Activated T-cell treated with anti-CD3 and anti-CD28 coated beads, Interleukin-2, amount 50 U/mL, for 72 hours (primary cell): Measurements from ENCODE around the gene HDDC2. TPM values are rescaled to one million over a fixed set of nuclear protein-coding genes. Genes with fewer than 3 reads are reported as not detected.

Source experiments
- ATAC-seq, 2 donors: fragments of 150-1000 bp; cut with Tn5 transposase; replicated peaks in 1 of 2; 2 replicates each; pipeline ENCODE4 v1.10.0; 2021; ENCODE audit warnings: moderate library complexity in 2 of 2, mild to moderate bottlenecking in 1 of 2
- DNase-seq, 2 donors: peaks; one replicate each; pipeline ENCODE4 v3.0.0; 2021 to 2022; ENCODE audit warnings: mixed read lengths in 1 of 2
- H3K27ac Mint-ChIP-seq: one replicate; pipeline ENCODE4 v1.8.0; 2022; ENCODE audit warnings: mild to moderate bottlenecking, moderate library complexity, mixed read lengths
- H3K27me3 Mint-ChIP-seq: one replicate; pipeline ENCODE4 v1.8.0; 2022; ENCODE audit warnings: low read depth, mixed read lengths
- H3K36me3 Mint-ChIP-seq, 2 donors: one replicate each; pipeline ENCODE4 v1.8.0; 2022; ENCODE audit warnings: mixed read lengths in 2 of 2, mild to moderate bottlenecking in 1 of 2; ENCODE audit not compliant: insufficient read depth in 2 of 2
- H3K4me1 Mint-ChIP-seq: one replicate; pipeline ENCODE4 v1.8.0; 2022; ENCODE audit warnings: low read depth, mixed read lengths
- H3K4me3 Mint-ChIP-seq, 2 donors: one replicate each; pipeline ENCODE4 v1.8.0; 2022; ENCODE audit warnings: mild to moderate bottlenecking in 2 of 2, mixed read lengths in 2 of 2, moderate library complexity in 2 of 2
- H3K9me3 Mint-ChIP-seq, 2 donors: one replicate each; pipeline ENCODE4 v1.8.0; 2022; ENCODE audit warnings: mixed read lengths in 2 of 2
- total RNA-seq, 2 donors: library from RNA; stranded (reverse); gene quantifications; one replicate each; pipeline ENCODE4 v1.2.3, GENCODE V29; 2022

The HDDC2 gene
- total RNA-seq, 2 donors from 2014 or later: 68.8 to 92.4 TPM

- Mint-ChIP-seq H3K4me3 (no peak overlapping the region), H3K4me1 (no peaks in the 10 kb centered on the region), H3K36me3 (no peaks in the 10 kb centered on the region), H3K9me3 (no peaks in the 10 kb centered on the region), H3K27ac (no peak overlapping the region), H3K27me3 (peaks cover 7% of the 10 kb centered on the region)
- no peak for ATAC-seq
- no peak for DNase-seq
Measured at GRCh38 chr6:125316621-125317020, 14.9 kb upstream of the HDDC2 start.

- H3K4me1 Mint-ChIP-seq: no peaks in the 10 kb centered on the region
- ATAC-seq (no peak), DNase-seq (no peak)
- H3K27me3 Mint-ChIP-seq: peaks cover 8% of the 10 kb centered on the region
- no peaks in the 10 kb centered on the region for H3K9me3 Mint-ChIP-seq
- no peak overlapping the region for H3K27ac Mint-ChIP-seq
- no peak overlapping the region for H3K4me3 Mint-ChIP-seq
- no peaks in the 10 kb centered on the region for H3K36me3 Mint-ChIP-seq
Measured at GRCh38 chr6:125315548-125315947, 13.8 kb upstream of the HDDC2 start.

- no peaks in the 10 kb centered on the region for H3K9me3 Mint-ChIP-seq
- no peak overlapping the region for H3K27ac Mint-ChIP-seq
- DNase-seq (peak; percentile 42), ATAC-seq (peak; percentile 60 to 67)
- no peak overlapping the region for H3K4me3 Mint-ChIP-seq
- peaks cover 15% of the 10 kb centered on the region for H3K27me3 Mint-ChIP-seq
- H3K36me3 Mint-ChIP-seq: no peaks in the 10 kb centered on the region
- H3K4me1 Mint-ChIP-seq: peaks cover under 1% of the 10 kb centered on the region
Measured at GRCh38 chr6:125314009-125314581, 12.3 kb upstream of the HDDC2 start.

- Mint-ChIP-seq H3K4me3 (no peak overlapping the region), H3K27me3 (peaks cover 19% of the 10 kb centered on the region), H3K4me1 (peaks cover 12% of the 10 kb centered on the region), H3K36me3 (no peaks in the 10 kb centered on the region), H3K9me3 (no peaks in the 10 kb centered on the region), H3K27ac (no peak overlapping the region)
- DNase-seq (no peak), ATAC-seq (no peak)
Measured at GRCh38 chr6:125312950-125313349, 11.2 kb upstream of the HDDC2 start.

- no peak for ATAC-seq
- Mint-ChIP-seq H3K4me3 (no peak overlapping the region), H3K27ac (no peak overlapping the region), H3K36me3 (no peaks in the 10 kb centered on the region), H3K27me3 (peaks cover 19% of the 10 kb centered on the region), H3K9me3 (no peaks in the 10 kb centered on the region), H3K4me1 (peaks cover 16% of the 10 kb centered on the region)
- no peak for DNase-seq
Measured at GRCh38 chr6:125312478-125312877, 10.7 kb upstream of the HDDC2 start.

- peaks cover 19% of the 10 kb centered on the region for H3K4me1 Mint-ChIP-seq
- no peak for DNase-seq
Measured at GRCh38 chr6:125310994-125311649, 9.4 kb upstream of the HDDC2 start.

GRCh38 chr6:125307964-125308615, 6.3 kb upstream of the HDDC2 start:
- H3K27ac Mint-ChIP-seq: no peak overlapping the region
- peaks cover 19% of the 10 kb centered on the region for H3K27me3 Mint-ChIP-seq
- H3K9me3 Mint-ChIP-seq: no peaks in the 10 kb centered on the region
- DNase-seq (peak; percentile 12 to 21), ATAC-seq (peak; percentile 72 to 73)
- H3K4me3 Mint-ChIP-seq: peak overlapping the region in 1 of 2 donors; percentile 2
- peaks cover 26% of the 10 kb centered on the region for H3K4me1 Mint-ChIP-seq
- H3K36me3 Mint-ChIP-seq: no peaks in the 10 kb centered on the region

More at GRCh38 chr6:125310994-125311649, 9.4 kb upstream of the HDDC2 start:
- Mint-ChIP-seq H3K9me3 (no peaks in the 10 kb centered on the region), H3K4me3 (no peak overlapping the region), H3K36me3 (no peaks in the 10 kb centered on the region), H3K27ac (no peak overlapping the region), H3K27me3 (peaks cover 19% of the 10 kb centered on the region)
- ATAC-seq: peak; percentile 75 to 77

- DNase-seq (no peak), ATAC-seq (peak; percentile 31 to 42)
- H3K4me3 Mint-ChIP-seq: no peak overlapping the region
- H3K9me3 Mint-ChIP-seq: peaks cover 1 to 2% of the 10 kb centered on the region in 2 donors
- H3K27ac Mint-ChIP-seq: no peak overlapping the region
- H3K27me3 Mint-ChIP-seq: peaks cover 15% of the 10 kb centered on the region
- H3K4me1 Mint-ChIP-seq: peaks cover 34% of the 10 kb centered on the region
- peaks cover 1% of the 10 kb centered on the region in 2 donors for H3K36me3 Mint-ChIP-seq
Measured at GRCh38 chr6:125307150-125307838, 5.5 kb upstream of the HDDC2 start.

- peaks cover 36% of the 10 kb centered on the region for H3K4me1 Mint-ChIP-seq
- peaks cover 2% of the 10 kb centered on the region in 2 donors for H3K9me3 Mint-ChIP-seq
- peaks cover 13% of the 10 kb centered on the region for H3K27me3 Mint-ChIP-seq
- DNase-seq: no peak
- ATAC-seq: no peak
- H3K4me3 Mint-ChIP-seq: no peak overlapping the region
- H3K36me3 Mint-ChIP-seq: peaks cover 2 to 3% of the 10 kb centered on the region in 2 donors
- no peak overlapping the region for H3K27ac Mint-ChIP-seq
Measured at GRCh38 chr6:125306756-125307149, 5.0 kb upstream of the HDDC2 start.

- Mint-ChIP-seq H3K4me1 (peaks cover 46% of the 10 kb centered on the region), H3K4me3 (no peak overlapping the region), H3K27me3 (peaks cover 7% of the 10 kb centered on the region), H3K27ac (no peak overlapping the region), H3K36me3 (peaks cover 4 to 11% of the 10 kb centered on the region in 2 donors), H3K9me3 (peaks cover 2% of the 10 kb centered on the region in 2 donors)
- no peak for ATAC-seq
- DNase-seq: no peak
Measured at GRCh38 chr6:125304970-125305660, 3.3 kb upstream of the HDDC2 start.

GRCh38 chr6:125303512-125303854, 1.7 kb upstream of the HDDC2 start:
- Mint-ChIP-seq H3K27me3 (no peaks in the 10 kb centered on the region), H3K27ac (peak overlapping the region; percentile 35), H3K9me3 (peaks cover 2% of the 10 kb centered on the region in 2 donors), H3K4me1 (peaks cover 55% of the 10 kb centered on the region), H3K36me3 (peaks cover 6 to 24% of the 10 kb centered on the region in 2 donors), H3K4me3 (peak overlapping the region in 1 of 2 donors; percentile 22)
- DNase-seq: no peak
- no peak for ATAC-seq

GRCh38 chr6:125302840-125303511, 1.2 kb upstream of the HDDC2 start:
- Mint-ChIP-seq H3K27me3 (no peaks in the 10 kb centered on the region), H3K4me1 (peaks cover 54% of the 10 kb centered on the region), H3K4me3 (peak overlapping the region; percentile 89 to 98), H3K9me3 (peaks cover 2% of the 10 kb centered on the region in 2 donors), H3K27ac (peak overlapping the region; percentile 80), H3K36me3 (peaks cover 8 to 28% of the 10 kb centered on the region in 2 donors)
- no peak for ATAC-seq
- DNase-seq: no peak
